OCI-LY7 (cell line): ENCODE results near the gene IFRD2. TPM values are rescaled to one million over a fixed set of nuclear protein-coding genes. Genes with fewer than 3 reads are reported as not detected.
A peak's percentile ranks its signal among the peaks of the same experiment; 100 is the strongest.

ENCODE experiments used
- BruUV-seq: library from RNA; stranded (reverse); fragments of 400-500 nt; replicated peaks from 2 replicates; lab custom pipeline; 2021; lab: Mats Ljungman, UMichigan
- CTCF ChIA-PET: fragments of 300-600 bp; sonication (Branson Sonifier 250); formaldehyde crosslinking; loops from one replicate; lab custom pipeline; 2022; ENCODE audit warnings: antibody characterized with exemption; ENCODE audit not compliant: unreplicated experiment; lab: Charles Lee
- POLR2A ChIA-PET: fragments of 300-600 bp; sonication (Branson Sonifier 250); formaldehyde crosslinking; loops from one replicate; lab custom pipeline; 2022; ENCODE audit warnings: antibody characterized with exemption; lab: Charles Lee
- DNase-seq: peaks from one replicate; pipeline ENCODE4 v3.0.0-alpha.2; 2015; ENCODE audit warnings: low spot score
- H2AFZ ChIP-seq: fragments of 200-600 bp; sonication (generic), shearing (Covaris generic); 2 replicates; pipeline ENCODE4 v1.6.1; 2014; ENCODE audit warnings: mild to moderate bottlenecking, antibody characterized with exemption, low read length, moderate library complexity
- H3K27ac ChIP-seq: fragments of 200-600 bp; sonication (generic); 2 replicates; pipeline ENCODE4 v1.5.1; 2014; ENCODE audit warnings: mixed run types, low read depth, mild to moderate bottlenecking, moderate library complexity, low read length, inconsistent platforms; ENCODE audit not compliant: poor library complexity, severe bottlenecking
- H3K36me3 ChIP-seq: fragments of 200-600 bp; sonication (generic); 2 replicates; pipeline ENCODE4 v1.6.1; 2014; ENCODE audit warnings: mild to moderate bottlenecking, antibody characterized with exemption, low read length, moderate library complexity, mixed read lengths; ENCODE audit not compliant: insufficient read depth
- H3K4me1 ChIP-seq: fragments of 200-600 bp; sonication (generic); 2 replicates; pipeline ENCODE4 v1.5.1; 2014; ENCODE audit warnings: mild to moderate bottlenecking, low read length; ENCODE audit not compliant: insufficient read depth, poor library complexity, severe bottlenecking
- H3K4me2 ChIP-seq: fragments of 200-600 bp; sonication (generic); 2 replicates; pipeline ENCODE4 v1.6.1; 2014; ENCODE audit warnings: mild to moderate bottlenecking, low read length
- H3K4me3 ChIP-seq: fragments of 200-600 bp; sonication (generic); 2 replicates; pipeline ENCODE4 v1.5.1; 2014; ENCODE audit warnings: mild to moderate bottlenecking, low read depth, low read length; ENCODE audit not compliant: poor library complexity, severe bottlenecking
- H3K79me2 ChIP-seq: fragments of 200-600 bp; sonication (generic); 2 replicates; pipeline ENCODE4 v1.6.1; 2016; ENCODE audit warnings: low read depth, mild to moderate bottlenecking, low read length, moderate library complexity, mixed read lengths; ENCODE audit not compliant: insufficient read depth
- H3K9me2 ChIP-seq: fragments of 200-600 bp; sonication (generic); 2 replicates; pipeline ENCODE4 v1.6.1; 2016; ENCODE audit warnings: mild to moderate bottlenecking, low read length, mixed read lengths; ENCODE audit not compliant: insufficient read depth
- H3K9me3 ChIP-seq: fragments of 200-600 bp; sonication (generic); 2 replicates; pipeline ENCODE4 v1.6.1; 2014; ENCODE audit warnings: mild to moderate bottlenecking, mixed run types, low read length, mixed read lengths
- H4K20me1 ChIP-seq: fragments of 200-600 bp; sonication (generic); 2 replicates; pipeline ENCODE4 v1.6.1; 2014; ENCODE audit warnings: mild to moderate bottlenecking, antibody characterized with exemption, low read length, moderate library complexity, mixed read lengths; ENCODE audit not compliant: insufficient read depth
- EZH2phosphoT487 ChIP-seq: fragments of 200-600 bp; sonication (generic); IDR thresholded peaks from 2 replicates; pipeline ENCODE4 v1.6.1; 2018; ENCODE audit warnings: low read depth, borderline replicate concordance, mild to moderate bottlenecking, mixed run types, antibody characterized with exemption, low read length, moderate library complexity, mixed read lengths
- intact Hi-C: fragments of 100-400 bp; cut with micrococcal nuclease; formaldehyde crosslinking; loops from one replicate; pipeline ENCODE4 v1.10.0; 2022; ENCODE audit not compliant: unreplicated experiment
- total RNA-seq, 2 experiments: library from RNA; depleted of rRNA in 1 of 2; stranded (reverse); fragments of >200 nt in 1 of 2; shearing (Covaris generic) in 1 of 2; gene quantifications; 2 replicates each; pipeline ENCODE4 v1.2.3, GENCODE V29; 2014 to 2022
- TF ChIP-seq, protein P1 (sequence below): fragments of 200-600 bp; sonication (generic); conservative IDR thresholded peaks from 2 replicates; pipeline ENCODE4 v1.5.1; 2014; ENCODE audit warnings: mild to moderate bottlenecking, antibody characterized with exemption, low read length, moderate library complexity, mixed read lengths

IFRD2 gene
- total RNA-seq, 2 experiments from 2014 or later: 93.3 to 95.5 TPM

DNA sequence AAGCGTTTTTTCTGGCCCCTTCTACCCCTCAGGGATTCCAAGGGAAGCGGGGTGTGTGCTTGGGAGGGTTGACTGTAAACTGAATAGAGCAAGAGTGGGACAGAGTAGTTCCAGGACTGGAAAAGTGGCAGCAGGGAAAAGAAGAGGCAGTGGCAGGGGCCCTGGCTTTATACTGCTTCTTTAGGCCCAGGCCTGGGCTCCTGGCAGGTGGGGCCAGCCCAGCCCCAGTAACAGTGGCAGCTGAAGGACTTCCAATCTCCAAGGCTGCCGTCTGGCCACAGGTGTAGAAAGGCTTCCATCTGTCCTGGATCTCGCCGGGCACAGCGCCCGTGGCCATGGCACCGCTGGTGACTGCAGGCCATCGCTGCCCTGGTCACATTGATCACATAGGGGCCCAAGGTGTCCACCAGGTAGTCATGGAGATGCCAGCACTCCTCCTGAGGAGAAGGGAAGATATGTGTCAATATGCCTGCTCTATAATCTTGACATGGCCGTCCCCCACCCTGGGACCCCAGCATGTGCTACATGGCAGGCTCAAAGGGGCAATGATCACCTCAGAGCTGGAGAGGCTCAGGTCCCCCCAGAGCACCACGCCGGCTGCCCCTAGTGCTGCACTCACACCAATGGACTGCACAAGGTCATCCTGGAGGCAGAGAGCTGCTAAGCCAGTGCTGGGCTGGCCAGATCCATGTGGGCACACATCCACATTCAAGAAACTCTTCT is 1.0 kb upstream of the IFRD2 start:
- H3K79me2 ChIP-seq: peaks cover 20% of the 10 kb centered on the region
- peaks cover 12% of the 10 kb centered on the region for H3K4me1 ChIP-seq
- no peaks in the 10 kb centered on the region for H4K20me1 ChIP-seq
- no peaks in the 10 kb centered on the region for H3K9me3 ChIP-seq
- H3K36me3 ChIP-seq: peaks cover 25% of the 10 kb centered on the region
- BruUV-seq: no TSS peak
- H3K27ac ChIP-seq: peak overlapping the region; percentile 32
- TF ChIP-seq, protein P1, sequence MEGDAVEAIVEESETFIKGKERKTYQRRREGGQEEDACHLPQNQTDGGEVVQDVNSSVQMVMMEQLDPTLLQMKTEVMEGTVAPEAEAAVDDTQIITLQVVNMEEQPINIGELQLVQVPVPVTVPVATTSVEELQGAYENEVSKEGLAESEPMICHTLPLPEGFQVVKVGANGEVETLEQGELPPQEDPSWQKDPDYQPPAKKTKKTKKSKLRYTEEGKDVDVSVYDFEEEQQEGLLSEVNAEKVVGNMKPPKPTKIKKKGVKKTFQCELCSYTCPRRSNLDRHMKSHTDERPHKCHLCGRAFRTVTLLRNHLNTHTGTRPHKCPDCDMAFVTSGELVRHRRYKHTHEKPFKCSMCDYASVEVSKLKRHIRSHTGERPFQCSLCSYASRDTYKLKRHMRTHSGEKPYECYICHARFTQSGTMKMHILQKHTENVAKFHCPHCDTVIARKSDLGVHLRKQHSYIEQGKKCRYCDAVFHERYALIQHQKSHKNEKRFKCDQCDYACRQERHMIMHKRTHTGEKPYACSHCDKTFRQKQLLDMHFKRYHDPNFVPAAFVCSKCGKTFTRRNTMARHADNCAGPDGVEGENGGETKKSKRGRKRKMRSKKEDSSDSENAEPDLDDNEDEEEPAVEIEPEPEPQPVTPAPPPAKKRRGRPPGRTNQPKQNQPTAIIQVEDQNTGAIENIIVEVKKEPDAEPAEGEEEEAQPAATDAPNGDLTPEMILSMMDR: no peak
- TF ChIP-seq EZH2phosphoT487: no peak
- H3K4me3 ChIP-seq: peak overlapping the region; percentile 89
- peak overlapping the region; percentile 82 for H3K4me2 ChIP-seq
- H3K9me2 ChIP-seq: no peaks in the 10 kb centered on the region
- H2AFZ ChIP-seq: peak overlapping the region; percentile 65
- POLR2A ChIA-PET: interaction anchor here (0.6 to 2.1 kb wide), 2 partner anchors 44 to 1096 kb away, joined by 3 to 10 read pairs; no protein-coding TSS in a partner anchor
- CTCF ChIA-PET: interaction anchor here (2.0 kb wide), 1 partner anchor 31 kb away, joined by 5 read pairs; no protein-coding TSS in a partner anchor
- DNase-seq: no peak
- intact Hi-C loops: no loop called here

DNA sequence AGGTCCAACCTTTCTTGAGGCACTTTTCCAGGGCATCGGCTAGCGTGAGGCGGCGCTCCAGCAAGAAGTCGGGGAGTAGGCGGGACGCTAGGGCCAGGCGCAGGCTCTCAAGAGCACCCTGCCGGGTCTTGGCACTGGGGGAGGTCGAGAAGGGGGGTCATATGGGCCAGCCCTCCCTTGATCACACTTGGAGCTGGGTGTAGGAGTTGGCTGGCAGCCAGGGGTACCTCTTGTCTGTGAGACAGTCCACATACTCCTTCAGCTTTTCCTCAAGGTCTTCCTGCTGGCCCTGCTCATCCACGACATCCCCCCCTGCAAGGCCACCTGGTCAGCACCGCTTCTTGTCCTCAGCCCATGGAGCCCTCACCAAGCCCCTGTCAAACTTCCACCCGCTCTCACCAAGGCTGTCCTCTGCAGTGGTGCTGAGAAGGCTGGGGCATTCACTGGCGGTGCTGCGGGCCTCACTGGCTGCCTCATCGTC is 2.0 kb downstream of the IFRD2 start:
- peak overlapping the region; percentile 76 for H3K4me2 ChIP-seq
- H3K4me3 ChIP-seq: peak overlapping the region; percentile 89
- H3K9me3 ChIP-seq: no peaks in the 10 kb centered on the region
- H4K20me1 ChIP-seq: no peaks in the 10 kb centered on the region
- H3K79me2 ChIP-seq: peaks cover 20% of the 10 kb centered on the region
- peaks cover 52% of the 10 kb centered on the region for H3K36me3 ChIP-seq
- H2AFZ ChIP-seq: no peak overlapping the region
- H3K9me2 ChIP-seq: no peaks in the 10 kb centered on the region
- H3K27ac ChIP-seq: no peak overlapping the region
- intact Hi-C loops: no loop called here
- H3K4me1 ChIP-seq: peaks cover 6% of the 10 kb centered on the region
- ChIA-PET CTCF (no interaction called here), POLR2A (interaction anchor here (0.6 kb wide), 1 partner anchor 90 kb away, joined by 4 read pairs; no protein-coding TSS in a partner anchor)
- no TSS peak for BruUV-seq
- TF ChIP-seq, protein P1: no peak
- TF ChIP-seq EZH2phosphoT487: no peak
- DNase-seq: no peak

DNA sequence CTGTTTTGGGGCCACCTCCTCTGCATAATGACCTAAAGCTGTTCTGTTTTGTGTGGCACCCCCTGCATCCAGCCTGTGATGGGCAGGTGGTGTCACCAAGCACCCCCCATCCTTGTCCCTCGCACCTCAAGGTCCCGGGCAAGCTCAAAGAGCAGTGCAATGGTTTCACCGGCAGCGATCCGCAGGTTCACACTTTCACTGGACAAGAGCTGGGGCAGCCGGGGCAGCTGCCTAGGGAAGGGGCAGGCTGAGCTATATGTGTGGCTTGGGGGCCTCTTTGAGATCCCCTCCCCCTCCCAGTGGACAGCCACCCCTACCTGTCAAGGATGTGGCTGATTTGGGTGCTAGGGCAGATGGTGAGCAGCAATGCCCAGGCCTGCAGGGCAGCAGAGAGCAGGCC is 3.1 kb downstream of the IFRD2 start:
- Histone ChIP-seq H3K9me2 (no peaks in the 10 kb centered on the region), H3K4me3 (no peak overlapping the region), H4K20me1 (no peaks in the 10 kb centered on the region), H3K79me2 (peaks cover 20% of the 10 kb centered on the region), H3K27ac (no peak overlapping the region), H3K4me2 (no peak overlapping the region), H3K9me3 (no peaks in the 10 kb centered on the region), H2AFZ (no peak overlapping the region), H3K4me1 (peaks cover 6% of the 10 kb centered on the region), H3K36me3 (peaks cover 52% of the 10 kb centered on the region)
- ChIA-PET CTCF (no interaction called here), POLR2A (no interaction called here)
- DNase-seq: no peak
- no TSS peak for BruUV-seq
- TF ChIP-seq, protein P1: no peak
- no peak for TF ChIP-seq EZH2phosphoT487
- intact Hi-C loops: no loop called here
